Anterior cingulate cortex (tissue), 58 donors: ENCODE measurements around the gene DCST2.

Experiments
- DNase-seq, 58 donors: peaks; one replicate each; lab custom pipeline; 2025; lab: John Stamatoyannopoulos, UW

Gene DCST2

GRCh38 chr1:155014709-155015508, 18.7 kb downstream of the DCST2 start:
- no peak for DNase-seq

DNA sequence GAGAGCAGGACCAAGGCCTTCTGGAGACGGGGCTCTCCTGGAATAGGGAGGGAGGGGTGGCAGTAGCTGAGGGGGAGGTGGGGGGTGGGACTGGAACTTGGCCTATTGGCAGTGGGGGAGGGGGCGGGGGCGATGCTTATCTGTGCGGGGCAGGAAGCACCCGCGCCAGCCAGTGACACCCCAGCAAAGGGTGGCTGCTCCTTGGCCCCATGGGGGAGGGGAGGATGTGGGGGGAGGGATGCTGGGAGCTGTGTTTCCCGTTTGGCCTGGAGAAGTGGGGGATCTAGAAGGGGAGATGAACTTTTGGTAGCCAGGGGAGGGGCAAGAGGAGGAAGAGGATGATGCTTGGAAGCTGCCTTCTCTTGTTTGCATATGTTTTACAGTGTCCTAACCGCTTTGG, 19.9 kb downstream of the DCST2 start:
- DNase-seq: no peak

GRCh38 chr1:155012776-155013602, 20.6 kb downstream of the DCST2 start:
- no peak for DNase-seq

- DNase-seq: peak in 55 of 58 donors; percentile 29 to 92 (median 82)
Measured at GRCh38 chr1:155012026-155012546, 21.5 kb downstream of the DCST2 start.

- no peak for DNase-seq
Measured at GRCh38 chr1:155011437-155012025, 22.1 kb downstream of the DCST2 start.

GRCh38 chr1:155011004-155011416, 22.6 kb downstream of the DCST2 start:
- no peak for DNase-seq

DNA sequence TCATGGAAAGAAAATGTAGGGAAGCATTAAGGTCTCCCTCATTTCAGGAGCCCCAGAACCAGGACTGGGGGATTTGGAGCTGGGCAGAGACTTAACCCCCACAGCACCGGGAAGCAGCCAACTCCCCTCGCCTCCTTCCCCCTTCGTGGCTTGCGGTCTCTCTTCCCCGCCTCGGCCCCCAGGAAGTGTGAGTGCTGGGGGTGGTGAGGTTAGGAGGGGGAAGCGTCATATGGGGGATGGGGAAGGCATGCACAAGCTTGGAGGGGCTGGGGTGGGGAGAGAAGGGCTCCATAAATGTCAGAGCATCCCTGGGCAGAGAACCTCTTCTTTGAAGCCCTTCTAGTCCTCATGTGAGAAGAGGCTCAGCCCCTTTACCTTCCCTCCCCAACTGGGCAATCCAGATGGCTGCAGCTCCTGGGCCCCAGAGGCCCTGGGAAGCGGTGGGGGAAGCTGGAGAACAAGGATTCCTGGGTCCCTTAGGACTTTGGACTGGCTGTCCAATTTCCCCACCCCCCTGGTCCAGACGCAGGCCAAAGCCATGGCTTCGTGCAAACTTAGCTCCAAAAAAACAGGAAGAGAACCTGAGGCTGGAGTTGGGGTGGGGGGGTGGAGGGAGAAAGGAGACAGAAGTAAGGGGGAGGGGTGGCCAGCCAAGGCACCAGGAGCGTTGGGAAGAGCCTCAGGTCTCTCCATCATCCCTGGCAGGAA, 23.2 kb downstream of the DCST2 start:
- no peak for DNase-seq

GRCh38 chr1:155009742-155010141, 23.8 kb downstream of the DCST2 start:
- DNase-seq: no peak

DNA sequence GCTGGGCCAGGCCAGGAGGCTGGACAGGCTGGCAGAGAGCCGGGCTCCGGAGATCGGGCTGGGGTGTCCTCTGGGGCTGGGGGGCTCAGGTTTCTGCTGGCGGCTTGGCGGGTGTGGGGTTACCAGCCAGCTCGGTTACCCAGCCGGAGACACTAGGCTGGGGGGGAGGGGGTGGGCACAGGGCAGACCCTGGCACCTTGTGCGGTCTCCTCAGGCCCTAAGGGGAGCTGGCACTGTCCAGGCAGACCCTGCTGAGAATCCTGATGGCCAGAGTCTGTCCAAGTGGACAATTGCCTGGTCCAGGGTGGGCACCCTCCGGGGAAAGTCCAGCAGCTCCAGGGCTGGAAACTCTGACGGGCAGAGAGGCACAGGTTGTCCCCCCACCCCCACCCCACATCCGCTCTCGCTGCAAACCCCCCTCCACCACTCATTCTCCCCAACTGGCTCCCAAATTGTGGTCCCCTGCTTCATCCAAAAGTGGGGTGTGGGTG, 24.3 kb downstream of the DCST2 start:
- DNase-seq: no peak

DNA sequence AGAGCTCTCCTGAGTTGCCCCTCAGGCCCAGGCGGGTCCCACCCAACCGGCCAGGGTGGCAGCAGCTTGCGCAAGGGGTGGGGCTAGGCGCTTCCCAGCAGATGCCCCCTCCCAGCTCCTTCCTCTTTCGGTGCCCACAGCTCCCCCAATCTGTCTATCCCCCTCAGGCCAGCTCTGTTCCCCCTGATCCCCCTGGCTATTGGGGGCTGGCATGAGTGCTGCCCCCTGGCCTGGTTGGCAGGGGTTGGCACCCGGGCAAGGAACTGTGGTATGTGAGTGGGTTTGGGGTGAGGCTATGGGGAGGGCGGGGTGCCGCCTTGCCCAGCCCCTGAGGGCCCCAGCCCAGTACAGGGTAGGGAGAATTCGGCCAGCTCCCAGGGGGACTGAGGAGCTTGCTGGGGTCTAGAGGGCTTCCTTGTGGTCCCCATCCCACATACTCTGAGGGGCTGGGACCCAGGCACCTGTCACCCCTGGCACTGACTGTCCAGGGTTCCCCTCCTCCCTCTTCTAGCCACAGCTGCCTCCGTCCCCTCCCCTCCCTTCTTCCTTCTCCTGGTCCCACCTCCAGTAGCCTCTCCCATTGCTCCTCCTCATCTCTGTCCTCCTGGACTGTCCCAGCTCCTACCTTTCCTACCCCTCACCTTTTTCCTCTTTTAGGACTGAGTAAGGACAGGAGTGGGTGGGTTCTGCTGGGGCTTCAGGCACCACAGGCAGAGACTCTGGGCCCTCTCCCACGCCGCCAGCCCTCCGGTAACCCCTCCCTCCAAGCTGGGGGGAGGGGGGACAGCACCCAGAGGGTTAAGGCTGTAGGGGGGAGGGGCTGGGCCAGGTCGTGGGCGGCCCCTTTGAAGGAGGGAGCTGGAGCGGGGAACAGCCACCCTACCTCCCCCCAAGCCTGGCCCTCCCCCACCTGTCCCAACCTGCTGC, 25.3 kb downstream of the DCST2 start:
- DNase-seq: peak in 10 of 58 donors; percentile 10 to 52 (median 26)

GRCh38 chr1:155007251-155007828, 26.2 kb downstream of the DCST2 start:
- DNase-seq: peak in 49 of 58 donors; percentile 15 to 78 (median 45)

GRCh38 chr1:155006601-155007101, 26.9 kb downstream of the DCST2 start:
- peak in 26 of 58 donors; percentile 4 to 63 (median 31) for DNase-seq

DNA sequence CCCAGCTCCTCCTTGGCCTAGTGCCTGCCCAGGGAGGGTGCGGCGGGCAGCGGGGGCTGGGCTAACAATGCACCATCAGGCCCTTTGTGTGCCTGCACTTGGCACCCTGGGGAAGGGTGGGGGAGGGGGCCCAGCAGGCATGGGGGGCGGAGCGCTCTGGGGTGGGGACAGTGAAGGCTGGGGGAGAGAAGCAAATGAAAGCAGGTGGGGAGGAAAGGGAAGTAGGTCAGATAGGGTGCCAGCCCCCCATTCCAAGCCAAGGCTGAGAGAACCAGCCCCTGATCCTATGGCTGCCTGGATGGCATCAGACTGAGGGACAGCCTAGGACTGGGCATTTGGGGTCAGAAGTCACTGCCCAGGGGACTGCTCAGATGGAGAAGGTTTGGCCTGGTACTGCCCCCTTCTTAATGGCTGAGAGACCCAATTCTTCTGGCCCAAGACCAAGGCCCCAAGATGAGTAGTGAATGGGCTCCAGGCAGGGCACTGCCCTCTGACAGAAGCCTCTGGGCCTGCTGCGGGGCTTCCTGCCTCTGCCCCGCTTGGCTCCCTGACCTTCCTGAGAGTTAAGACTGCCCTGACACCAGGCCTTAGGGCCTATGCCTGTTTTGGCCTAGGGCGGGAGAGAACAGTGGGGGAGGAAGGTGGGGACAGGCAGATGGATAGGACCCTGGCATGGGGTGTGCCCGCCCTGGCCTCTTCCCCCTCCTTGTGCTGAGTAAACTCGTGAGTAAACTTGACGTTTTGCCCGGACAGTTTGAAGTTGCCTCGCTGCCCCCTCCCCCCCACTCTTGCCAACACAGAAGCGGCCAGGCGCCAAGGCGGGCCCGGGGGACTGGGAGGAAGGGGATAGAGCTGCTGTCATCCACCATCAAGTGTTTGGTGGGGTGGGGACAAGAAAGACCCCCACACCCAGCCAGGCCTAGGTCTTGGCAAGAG, 28.2 kb downstream of the DCST2 start:
- DNase-seq: peak in 50 of 58 donors; percentile 11 to 85 (median 61)

DNA sequence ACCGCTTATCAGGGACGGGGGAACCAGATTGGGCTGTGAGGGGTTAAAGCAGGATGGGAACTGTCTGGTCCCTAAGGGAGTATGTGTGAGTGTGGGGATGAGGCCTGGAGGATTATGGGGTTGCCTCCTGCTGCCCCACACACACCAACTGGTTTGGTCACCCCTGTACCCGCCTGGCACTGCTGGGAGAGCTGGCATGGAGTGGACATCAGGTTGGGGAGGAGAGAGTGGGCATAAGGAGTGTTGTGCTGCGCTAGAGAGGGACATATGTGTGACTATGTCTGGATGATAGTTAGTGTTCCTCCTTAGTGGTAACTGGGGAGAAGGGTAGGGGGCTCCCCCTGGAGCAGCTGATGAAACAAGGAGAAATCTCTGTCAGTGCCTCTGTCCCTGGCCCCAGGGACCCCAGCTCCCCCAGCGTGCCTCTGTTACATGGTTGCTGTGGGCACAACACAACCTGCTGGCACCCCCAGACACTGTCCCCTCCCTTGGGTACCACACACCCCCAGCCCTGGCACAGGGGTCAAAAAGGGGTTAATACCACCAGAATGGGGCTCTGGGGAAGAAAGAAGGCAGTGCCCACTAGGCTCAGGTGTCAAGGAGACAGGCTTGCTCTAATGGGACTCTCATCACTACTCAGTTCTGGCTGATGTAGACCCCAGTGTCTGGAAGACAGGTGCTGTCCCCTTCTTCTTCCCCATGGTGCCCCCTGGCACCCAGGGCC, 29.1 kb downstream of the DCST2 start:
- DNase-seq: peak in 15 of 58 donors; percentile 24 to 72 (median 55)

DNA sequence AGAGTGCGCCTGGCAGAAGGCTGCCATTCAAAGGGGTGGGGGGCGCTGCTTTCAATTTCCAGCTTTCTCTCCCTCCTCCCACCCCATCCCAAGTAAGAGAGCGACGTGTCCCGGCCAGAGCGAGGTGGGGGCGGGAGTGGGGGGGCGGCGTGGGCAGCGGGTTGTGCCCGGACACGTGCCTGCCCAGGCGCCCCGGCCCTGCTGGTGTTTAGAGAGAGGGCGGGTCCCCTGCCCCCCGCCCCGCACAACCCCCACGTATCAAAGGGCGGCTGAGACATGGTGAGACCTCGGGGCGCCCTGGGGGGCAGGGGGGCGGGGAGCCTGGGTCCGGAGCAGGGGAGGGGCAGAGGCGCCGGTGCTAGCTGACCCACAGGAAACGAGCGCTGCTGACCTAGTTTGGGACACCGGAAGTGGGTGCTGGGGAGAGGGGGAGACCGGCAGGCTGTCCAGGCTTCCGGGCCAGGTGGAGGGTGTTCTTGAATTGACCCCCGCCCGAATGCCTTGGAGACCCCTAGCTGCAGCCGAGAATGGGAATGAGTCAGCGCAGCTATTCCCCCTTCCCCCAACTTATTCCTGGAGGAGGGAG, 29.7 kb downstream of the DCST2 start:
- DNase-seq: peak in 47 of 58 donors; percentile 22 to 85 (median 58)

DNA sequence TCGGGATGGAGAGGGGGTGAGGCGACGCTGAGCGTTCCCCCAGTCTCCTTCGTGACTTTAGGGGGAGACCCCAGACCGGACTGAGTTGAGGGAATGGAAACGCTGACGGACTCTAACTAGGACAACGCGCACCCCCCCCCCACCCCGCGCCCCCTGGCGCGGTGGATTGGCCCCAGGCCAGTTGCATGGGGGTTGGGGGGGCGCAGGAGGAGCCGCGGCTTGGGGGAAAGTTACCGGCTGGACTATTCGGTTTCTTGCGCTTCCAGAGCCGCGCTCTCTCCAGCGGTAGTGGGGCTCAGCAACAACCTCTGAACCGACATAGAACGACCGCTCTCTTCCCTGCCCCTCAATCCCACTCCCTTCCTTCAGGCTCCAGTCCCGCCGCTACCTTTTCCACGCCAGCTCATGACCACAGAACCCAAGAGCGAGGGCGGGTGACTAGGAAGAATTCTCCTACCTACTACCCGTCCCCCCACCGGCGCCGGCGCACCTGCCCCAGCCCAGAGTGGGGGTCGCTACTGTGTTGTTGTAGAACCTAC, 30.3 kb downstream of the DCST2 start:
- peak in 30 of 58 donors; percentile 29 to 74 (median 52) for DNase-seq
